Liver (tissue), 3 donors: ENCODE results near the gene INHBB.

Source experiments
- EGR1 ChIP-seq, 2 donors: IDR thresholded peaks; 2 replicates each; pipeline ENCODE4 v1.6.1; 2016 to 2018; ENCODE audit warnings: antibody characterized with exemption in 2 of 2, low read depth in 2 of 2
- HNF4A ChIP-seq, 2 donors: conservative IDR thresholded peaks; 2 replicates each; pipeline ENCODE4 v1.6.1; 2016; ENCODE audit warnings: antibody characterized with exemption in 2 of 2, mild to moderate bottlenecking in 2 of 2
- JUND ChIP-seq, 2 donors: IDR thresholded peaks; 2 replicates each; pipeline ENCODE4 v1.6.1; 2016; ENCODE audit warnings: antibody characterized with exemption in 2 of 2
- RAD21 ChIP-seq, 2 donors: IDR thresholded peaks; 2 replicates each; pipeline ENCODE4 v1.6.1; 2016; ENCODE audit warnings: antibody characterized with exemption in 2 of 2, mild to moderate bottlenecking in 2 of 2
- RXRA ChIP-seq, 2 donors: IDR thresholded peaks; 2 replicates each; pipeline ENCODE4 v1.6.1; 2017 to 2018; ENCODE audit warnings: antibody characterized with exemption in 2 of 2, mild to moderate bottlenecking in 1 of 2
- TAF1 ChIP-seq: conservative IDR thresholded peaks from 2 replicates; pipeline ENCODE4 v1.6.1; 2016; ENCODE audit warnings: antibody characterized with exemption, mild to moderate bottlenecking
- YY1 ChIP-seq: IDR thresholded peaks from 2 replicates; pipeline ENCODE4 v1.6.1; 2016; ENCODE audit warnings: antibody characterized with exemption, mild to moderate bottlenecking
- ZBTB33 ChIP-seq: IDR thresholded peaks from 2 replicates; pipeline ENCODE4 v1.6.1; 2016; ENCODE audit warnings: antibody characterized with exemption
- TF ChIP-seq, protein P1 (sequence below): fragments of 150-350 bp; IDR thresholded peaks from 2 replicates; pipeline ENCODE4 v1.5.1; 2017; ENCODE audit warnings: improper control_type of control experiment, low read depth, low read length; ENCODE audit not compliant: missing input control
- TF ChIP-seq, protein P2 (sequence below): IDR thresholded peaks from 2 replicates; pipeline ENCODE4 v1.6.1; 2016; ENCODE audit warnings: antibody characterized with exemption
- TF ChIP-seq, protein P3 (sequence below): IDR thresholded peaks from 2 replicates; pipeline ENCODE4 v1.6.1; 2016; ENCODE audit warnings: antibody characterized with exemption
- TF ChIP-seq, protein P4 (sequence below): IDR thresholded peaks from 2 replicates; pipeline ENCODE4 v1.6.1; 2016; ENCODE audit warnings: antibody characterized with exemption, mild to moderate bottlenecking
- donor health status: healthy.
- donor health status: healthy.

- TF ChIP-seq, protein P1, sequence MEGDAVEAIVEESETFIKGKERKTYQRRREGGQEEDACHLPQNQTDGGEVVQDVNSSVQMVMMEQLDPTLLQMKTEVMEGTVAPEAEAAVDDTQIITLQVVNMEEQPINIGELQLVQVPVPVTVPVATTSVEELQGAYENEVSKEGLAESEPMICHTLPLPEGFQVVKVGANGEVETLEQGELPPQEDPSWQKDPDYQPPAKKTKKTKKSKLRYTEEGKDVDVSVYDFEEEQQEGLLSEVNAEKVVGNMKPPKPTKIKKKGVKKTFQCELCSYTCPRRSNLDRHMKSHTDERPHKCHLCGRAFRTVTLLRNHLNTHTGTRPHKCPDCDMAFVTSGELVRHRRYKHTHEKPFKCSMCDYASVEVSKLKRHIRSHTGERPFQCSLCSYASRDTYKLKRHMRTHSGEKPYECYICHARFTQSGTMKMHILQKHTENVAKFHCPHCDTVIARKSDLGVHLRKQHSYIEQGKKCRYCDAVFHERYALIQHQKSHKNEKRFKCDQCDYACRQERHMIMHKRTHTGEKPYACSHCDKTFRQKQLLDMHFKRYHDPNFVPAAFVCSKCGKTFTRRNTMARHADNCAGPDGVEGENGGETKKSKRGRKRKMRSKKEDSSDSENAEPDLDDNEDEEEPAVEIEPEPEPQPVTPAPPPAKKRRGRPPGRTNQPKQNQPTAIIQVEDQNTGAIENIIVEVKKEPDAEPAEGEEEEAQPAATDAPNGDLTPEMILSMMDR, result no peak
- TF ChIP-seq, protein P2, sequence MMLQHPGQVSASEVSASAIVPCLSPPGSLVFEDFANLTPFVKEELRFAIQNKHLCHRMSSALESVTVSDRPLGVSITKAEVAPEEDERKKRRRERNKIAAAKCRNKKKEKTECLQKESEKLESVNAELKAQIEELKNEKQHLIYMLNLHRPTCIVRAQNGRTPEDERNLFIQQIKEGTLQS, result no peak
- no peak for TF ChIP-seq JUND (IDR thresholded peaks at IDR 0.05)
- TF ChIP-seq, protein P3, sequence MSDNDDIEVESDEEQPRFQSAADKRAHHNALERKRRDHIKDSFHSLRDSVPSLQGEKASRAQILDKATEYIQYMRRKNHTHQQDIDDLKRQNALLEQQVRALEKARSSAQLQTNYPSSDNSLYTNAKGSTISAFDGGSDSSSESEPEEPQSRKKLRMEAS, result no peak
- TF ChIP-seq EGR1 (IDR thresholded peaks at IDR 0.05; ENCODE audit: low read depth in 2 of 2), result no peak
- TF ChIP-seq RAD21 (IDR thresholded peaks at IDR 0.05), result no peak
- TF ChIP-seq, protein P4, sequence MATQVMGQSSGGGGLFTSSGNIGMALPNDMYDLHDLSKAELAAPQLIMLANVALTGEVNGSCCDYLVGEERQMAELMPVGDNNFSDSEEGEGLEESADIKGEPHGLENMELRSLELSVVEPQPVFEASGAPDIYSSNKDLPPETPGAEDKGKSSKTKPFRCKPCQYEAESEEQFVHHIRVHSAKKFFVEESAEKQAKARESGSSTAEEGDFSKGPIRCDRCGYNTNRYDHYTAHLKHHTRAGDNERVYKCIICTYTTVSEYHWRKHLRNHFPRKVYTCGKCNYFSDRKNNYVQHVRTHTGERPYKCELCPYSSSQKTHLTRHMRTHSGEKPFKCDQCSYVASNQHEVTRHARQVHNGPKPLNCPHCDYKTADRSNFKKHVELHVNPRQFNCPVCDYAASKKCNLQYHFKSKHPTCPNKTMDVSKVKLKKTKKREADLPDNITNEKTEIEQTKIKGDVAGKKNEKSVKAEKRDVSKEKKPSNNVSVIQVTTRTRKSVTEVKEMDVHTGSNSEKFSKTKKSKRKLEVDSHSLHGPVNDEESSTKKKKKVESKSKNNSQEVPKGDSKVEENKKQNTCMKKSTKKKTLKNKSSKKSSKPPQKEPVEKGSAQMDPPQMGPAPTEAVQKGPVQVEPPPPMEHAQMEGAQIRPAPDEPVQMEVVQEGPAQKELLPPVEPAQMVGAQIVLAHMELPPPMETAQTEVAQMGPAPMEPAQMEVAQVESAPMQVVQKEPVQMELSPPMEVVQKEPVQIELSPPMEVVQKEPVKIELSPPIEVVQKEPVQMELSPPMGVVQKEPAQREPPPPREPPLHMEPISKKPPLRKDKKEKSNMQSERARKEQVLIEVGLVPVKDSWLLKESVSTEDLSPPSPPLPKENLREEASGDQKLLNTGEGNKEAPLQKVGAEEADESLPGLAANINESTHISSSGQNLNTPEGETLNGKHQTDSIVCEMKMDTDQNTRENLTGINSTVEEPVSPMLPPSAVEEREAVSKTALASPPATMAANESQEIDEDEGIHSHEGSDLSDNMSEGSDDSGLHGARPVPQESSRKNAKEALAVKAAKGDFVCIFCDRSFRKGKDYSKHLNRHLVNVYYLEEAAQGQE, result no peak
- no peak for TF ChIP-seq YY1
- TF ChIP-seq ZBTB33, result no peak
- TF ChIP-seq RXRA (IDR thresholded peaks at IDR 0.05), result no peak
- no peak for TF ChIP-seq HNF4A (conservative IDR thresholded peaks at IDR 0.05)
- TF ChIP-seq TAF1, result no peak
Measured at GRCh38 chr2:120299004-120299403, 46.9 kb upstream of the INHBB start.
